ENCODE measurements around the gene ROR2.

The ROR2 gene

DNA sequence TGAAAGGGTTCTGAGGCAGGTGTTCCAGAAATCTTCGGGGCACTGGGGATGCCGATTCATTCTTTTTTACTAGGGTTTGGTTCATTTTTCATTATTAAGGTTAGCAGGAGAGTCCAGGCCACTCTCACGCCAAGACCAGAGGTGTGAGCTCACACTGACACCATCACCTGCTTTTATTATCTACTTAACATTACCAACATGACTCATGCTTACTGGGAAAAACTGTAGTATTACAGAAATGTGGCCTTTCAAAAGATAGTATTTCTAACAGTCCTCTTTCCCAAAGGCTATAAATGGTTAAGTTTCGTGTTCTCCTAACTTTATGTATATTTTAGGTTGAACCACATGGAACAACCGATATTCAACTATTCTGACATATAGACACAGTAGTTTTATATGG is 222.1 kb downstream of the ROR2 start:
- no peak overlapping the region for H3K9ac ChIP-seq (ENCODE audit: low read depth, low read length)
- TF ChIP-seq CTCF (IDR thresholded peaks at IDR 0.05; ENCODE audit: borderline replicate concordance, extremely low read depth, low read length, poor library complexity, severe bottlenecking) (no peak), EZH2 (IDR thresholded peaks at IDR 0.05; ENCODE audit: borderline replicate concordance, low read depth, low read length, severe bottlenecking) (no peak)
- no peaks in the 10 kb centered on the region for H3K4me1 ChIP-seq (ENCODE audit: insufficient read depth, low read length)
- H3K4me2 ChIP-seq (ENCODE audit: insufficient read depth, low read length), result no peak overlapping the region
- no peaks in the 10 kb centered on the region; the same call in 1 of the 2 replicates for H4K20me1 ChIP-seq (ENCODE audit: insufficient read depth, low read length)
- H3K27me3 ChIP-seq (ENCODE audit: insufficient read depth, low read length, poor library complexity), result no peaks in the 10 kb centered on the region
- DNase-seq (no peak), ATAC-seq (ENCODE audit: insufficient read depth, low read depth) (no peak)
- no peaks in the 10 kb centered on the region for H3K9me3 ChIP-seq (ENCODE audit: insufficient read depth, low read length, severe bottlenecking)
- no peaks in the 10 kb centered on the region for H3K36me3 ChIP-seq (ENCODE audit: insufficient read depth, low read length)
- H3K79me2 ChIP-seq (ENCODE audit: insufficient read depth, low read length), result no peaks in the 10 kb centered on the region
- no peak overlapping the region for H2AFZ ChIP-seq (ENCODE audit: low read depth, low read length)
- no peak overlapping the region for H3K27ac ChIP-seq (ENCODE audit: low read length)
- no peak overlapping the region for H3K4me3 ChIP-seq (ENCODE audit: low read depth in 1 of 2, low read length in 2 of 2)

DNA sequence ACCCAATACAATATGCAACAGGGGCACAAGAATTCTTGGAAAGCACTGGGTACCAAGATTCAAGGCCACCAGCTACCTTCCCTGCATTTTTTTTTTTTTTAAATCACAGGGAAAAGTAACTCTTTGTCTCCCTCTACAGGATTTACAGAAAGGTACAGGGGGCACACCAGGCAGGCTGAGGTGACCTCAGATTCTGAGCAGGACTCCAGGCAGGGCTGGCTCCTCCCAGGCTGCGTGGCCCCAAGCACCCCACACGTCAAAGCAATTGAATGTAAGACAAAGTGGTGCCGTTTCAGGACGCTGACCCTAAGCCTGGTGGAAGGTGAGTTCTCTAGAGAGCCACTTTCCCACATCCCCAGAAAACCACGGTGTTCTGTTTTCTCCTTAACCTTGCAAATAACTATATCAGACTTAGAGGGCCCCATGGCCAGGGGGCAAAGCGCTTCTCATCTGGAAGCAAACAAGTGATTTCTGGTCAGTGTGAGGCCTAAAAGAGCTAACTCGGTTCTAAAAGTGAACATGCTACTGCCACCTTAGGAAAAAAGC is 222.6 kb downstream of the ROR2 start:
- H3K36me3 ChIP-seq (ENCODE audit: insufficient read depth, low read length), result no peaks in the 10 kb centered on the region
- no peak overlapping the region for H2AFZ ChIP-seq (ENCODE audit: low read depth, low read length)
- no peak overlapping the region for H3K4me2 ChIP-seq (ENCODE audit: insufficient read depth, low read length)
- ATAC-seq (ENCODE audit: insufficient read depth, low read depth) (peak; percentile 74), DNase-seq (peak; percentile 38)
- no peaks in the 10 kb centered on the region; the same call in 1 of the 2 replicates for H4K20me1 ChIP-seq (ENCODE audit: insufficient read depth, low read length)
- H3K9ac ChIP-seq (ENCODE audit: low read depth, low read length), result no peak overlapping the region
- no peaks in the 10 kb centered on the region for H3K27me3 ChIP-seq (ENCODE audit: insufficient read depth, low read length, poor library complexity)
- TF ChIP-seq EZH2 (IDR thresholded peaks at IDR 0.05; ENCODE audit: borderline replicate concordance, low read depth, low read length, severe bottlenecking) (no peak), CTCF (IDR thresholded peaks at IDR 0.05; ENCODE audit: borderline replicate concordance, extremely low read depth, low read length, poor library complexity, severe bottlenecking) (peak; percentile 73)
- H3K4me3 ChIP-seq (ENCODE audit: low read depth in 1 of 2, low read length in 2 of 2), result no peak overlapping the region
- H3K79me2 ChIP-seq (ENCODE audit: insufficient read depth, low read length), result no peaks in the 10 kb centered on the region
- no peak overlapping the region for H3K27ac ChIP-seq (ENCODE audit: low read length)
- H3K4me1 ChIP-seq (ENCODE audit: insufficient read depth, low read length), result no peaks in the 10 kb centered on the region
- no peaks in the 10 kb centered on the region for H3K9me3 ChIP-seq (ENCODE audit: insufficient read depth, low read length, severe bottlenecking)

DNA sequence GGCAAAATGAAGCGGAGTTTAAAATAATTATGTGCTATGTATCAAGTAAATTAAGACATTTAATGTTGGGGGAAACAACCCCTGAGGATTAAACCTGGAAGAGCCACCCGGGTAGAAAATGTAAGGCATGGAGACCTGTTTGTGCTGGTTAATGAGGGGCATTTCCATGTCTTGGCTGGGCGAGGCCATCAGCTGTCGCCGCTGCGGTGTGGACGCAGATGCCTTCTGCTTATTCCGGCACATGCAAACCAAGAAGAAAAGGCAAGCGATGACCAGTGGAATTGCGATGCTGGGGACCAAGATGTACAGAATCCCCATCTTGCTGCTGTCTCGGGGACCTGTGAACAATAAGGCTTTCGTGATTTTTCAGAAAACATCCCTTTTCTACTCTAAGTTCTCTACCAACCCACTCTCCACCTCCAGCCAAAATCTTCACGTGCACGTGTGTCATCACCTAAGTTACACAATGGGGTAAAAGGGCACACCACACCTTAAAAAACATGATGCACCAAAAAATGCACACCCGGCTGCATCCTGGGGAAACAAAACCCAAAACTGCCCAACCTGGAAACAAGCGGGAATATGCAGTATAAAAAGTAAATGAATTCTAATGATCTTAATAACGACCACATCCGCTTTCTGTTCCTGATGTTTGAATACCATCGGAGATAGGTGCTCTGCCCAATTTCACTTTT is 223.5 kb downstream of the ROR2 start:
- Histone ChIP-seq H3K36me3 (ENCODE audit: insufficient read depth, low read length) (no peaks in the 10 kb centered on the region), H3K9ac (ENCODE audit: low read depth, low read length) (no peak overlapping the region), H3K4me3 (ENCODE audit: low read depth in 1 of 2, low read length in 2 of 2) (no peak overlapping the region), H3K79me2 (ENCODE audit: insufficient read depth, low read length) (no peaks in the 10 kb centered on the region), H3K27me3 (ENCODE audit: insufficient read depth, low read length, poor library complexity) (no peaks in the 10 kb centered on the region), H2AFZ (ENCODE audit: low read depth, low read length) (no peak overlapping the region), H3K4me1 (ENCODE audit: insufficient read depth, low read length) (no peaks in the 10 kb centered on the region), H3K27ac (ENCODE audit: low read length) (no peak overlapping the region), H3K4me2 (ENCODE audit: insufficient read depth, low read length) (no peak overlapping the region), H3K9me3 (ENCODE audit: insufficient read depth, low read length, severe bottlenecking) (no peaks in the 10 kb centered on the region), H4K20me1 (ENCODE audit: insufficient read depth, low read length) (no peaks in the 10 kb centered on the region; the same call in 1 of the 2 replicates)
- DNase-seq, result no peak
- no peak for ATAC-seq (ENCODE audit: insufficient read depth, low read depth)
- no peak for TF ChIP-seq EZH2 (IDR thresholded peaks at IDR 0.05; ENCODE audit: borderline replicate concordance, low read depth, low read length, severe bottlenecking)
- TF ChIP-seq CTCF (IDR thresholded peaks at IDR 0.05; ENCODE audit: borderline replicate concordance, extremely low read depth, low read length, poor library complexity, severe bottlenecking), result no peak
